Fibroblast of lung (primary cell): ENCODE data around the gene CTSW.

Experiments used
- EZH2 ChIP-seq: IDR thresholded peaks from 2 replicates; pipeline ENCODE4 v1.5.1; 2012; ENCODE audit warnings: low read length, control low read depth, mild to moderate bottlenecking; ENCODE audit errors: missing control alignments
- TF ChIP-seq, protein P1 (sequence below), 2 donors: IDR thresholded peaks in 1 of 2; conservative IDR thresholded peaks in 1 of 2; 1 replicate in 1 of 2; 2 replicates in 1 of 2; pipeline ENCODE4 v1.5.1; 2011 to 2012; ENCODE audit warnings: low read length in 2 of 2, control low read depth in 1 of 2, inconsistent platforms in 1 of 2, low read depth in 1 of 2, mild to moderate bottlenecking in 1 of 2

- TF ChIP-seq, protein P1, sequence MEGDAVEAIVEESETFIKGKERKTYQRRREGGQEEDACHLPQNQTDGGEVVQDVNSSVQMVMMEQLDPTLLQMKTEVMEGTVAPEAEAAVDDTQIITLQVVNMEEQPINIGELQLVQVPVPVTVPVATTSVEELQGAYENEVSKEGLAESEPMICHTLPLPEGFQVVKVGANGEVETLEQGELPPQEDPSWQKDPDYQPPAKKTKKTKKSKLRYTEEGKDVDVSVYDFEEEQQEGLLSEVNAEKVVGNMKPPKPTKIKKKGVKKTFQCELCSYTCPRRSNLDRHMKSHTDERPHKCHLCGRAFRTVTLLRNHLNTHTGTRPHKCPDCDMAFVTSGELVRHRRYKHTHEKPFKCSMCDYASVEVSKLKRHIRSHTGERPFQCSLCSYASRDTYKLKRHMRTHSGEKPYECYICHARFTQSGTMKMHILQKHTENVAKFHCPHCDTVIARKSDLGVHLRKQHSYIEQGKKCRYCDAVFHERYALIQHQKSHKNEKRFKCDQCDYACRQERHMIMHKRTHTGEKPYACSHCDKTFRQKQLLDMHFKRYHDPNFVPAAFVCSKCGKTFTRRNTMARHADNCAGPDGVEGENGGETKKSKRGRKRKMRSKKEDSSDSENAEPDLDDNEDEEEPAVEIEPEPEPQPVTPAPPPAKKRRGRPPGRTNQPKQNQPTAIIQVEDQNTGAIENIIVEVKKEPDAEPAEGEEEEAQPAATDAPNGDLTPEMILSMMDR (conservative IDR thresholded peaks at IDR 0.05 in 1 of 2, IDR thresholded peaks at IDR 0.05 in 1 of 2; ENCODE audit: low read depth in 1 of 2, low read length in 2 of 2): no peak
- no peak for TF ChIP-seq EZH2
Observed at GRCh38 chr11:65843811-65844210, 35.8 kb upstream of the CTSW start.
